DMS53 treated with DMSO at 0.1 percent for 48 hours (cell line): Measurements from ENCODE around the gene ADCY4.
"Not testable (repeated sequence)": the region's sequence is repeated elsewhere in the genome, so short reads cannot be mapped to it uniquely, and the experiment has no call there.

Experiments
- DNase-seq: peaks from one replicate; lab custom pipeline; 2025; ENCODE audit not compliant: unreplicated experiment; lab: John Stamatoyannopoulos, UW

ADCY4 gene

DNA sequence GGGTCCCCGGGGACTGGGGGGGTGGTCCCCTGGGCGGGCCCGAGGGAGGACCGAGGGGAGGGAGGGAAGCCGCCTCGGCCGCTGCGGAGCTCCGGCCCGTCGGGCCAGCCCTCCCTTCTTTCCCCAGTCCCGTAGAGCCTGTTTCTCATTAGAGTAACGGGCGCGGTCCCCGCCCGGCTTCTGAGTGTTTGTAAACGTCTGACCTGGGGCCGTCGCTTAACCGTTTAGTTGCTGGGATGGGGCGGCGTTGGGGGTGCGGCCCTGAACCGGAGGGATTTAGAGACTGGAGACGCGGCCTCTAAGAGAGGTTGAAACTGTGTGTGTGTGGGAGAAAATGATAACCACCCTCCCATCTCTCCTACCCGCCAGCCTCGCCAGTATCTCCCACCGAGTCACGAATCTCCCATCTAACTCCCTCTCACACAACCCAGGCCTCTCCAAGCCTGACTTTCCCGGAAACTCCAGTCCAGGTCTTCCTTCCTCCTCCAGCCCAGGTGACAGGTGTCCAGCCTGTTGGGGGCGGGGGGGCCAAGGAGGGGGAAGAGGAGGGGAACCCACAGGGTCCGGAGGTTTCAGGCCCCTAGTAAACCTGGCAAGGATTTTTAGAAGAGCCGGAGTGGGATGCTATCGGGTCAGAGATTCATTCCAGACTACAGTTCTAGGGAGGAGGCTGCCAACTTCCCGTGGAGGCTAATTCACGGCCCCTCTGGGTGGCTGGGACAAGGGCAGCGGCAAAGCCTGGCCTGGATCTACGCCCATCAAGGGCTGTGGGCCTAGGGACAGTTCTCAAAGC lies 32.0 kb upstream of the ADCY4 start:
- DNase-seq: peak; percentile 97

DNA sequence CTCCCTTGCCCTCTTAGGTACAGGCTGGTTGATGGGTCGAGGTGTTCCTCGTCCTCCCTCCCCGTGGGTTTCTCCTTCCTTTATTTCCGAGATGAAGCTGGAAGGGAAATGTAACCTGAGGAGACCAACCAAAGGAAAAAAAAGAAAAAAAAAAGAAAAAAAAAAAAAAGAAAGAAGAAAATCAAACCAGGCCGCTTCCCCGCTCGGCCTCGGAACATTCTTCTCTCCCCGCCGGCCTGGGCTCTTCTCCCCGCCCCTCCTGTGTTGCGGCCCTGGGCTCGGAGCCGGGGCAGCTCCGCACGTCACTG lies 31.5 kb upstream of the ADCY4 start:
- DNase-seq: no peak

DNA sequence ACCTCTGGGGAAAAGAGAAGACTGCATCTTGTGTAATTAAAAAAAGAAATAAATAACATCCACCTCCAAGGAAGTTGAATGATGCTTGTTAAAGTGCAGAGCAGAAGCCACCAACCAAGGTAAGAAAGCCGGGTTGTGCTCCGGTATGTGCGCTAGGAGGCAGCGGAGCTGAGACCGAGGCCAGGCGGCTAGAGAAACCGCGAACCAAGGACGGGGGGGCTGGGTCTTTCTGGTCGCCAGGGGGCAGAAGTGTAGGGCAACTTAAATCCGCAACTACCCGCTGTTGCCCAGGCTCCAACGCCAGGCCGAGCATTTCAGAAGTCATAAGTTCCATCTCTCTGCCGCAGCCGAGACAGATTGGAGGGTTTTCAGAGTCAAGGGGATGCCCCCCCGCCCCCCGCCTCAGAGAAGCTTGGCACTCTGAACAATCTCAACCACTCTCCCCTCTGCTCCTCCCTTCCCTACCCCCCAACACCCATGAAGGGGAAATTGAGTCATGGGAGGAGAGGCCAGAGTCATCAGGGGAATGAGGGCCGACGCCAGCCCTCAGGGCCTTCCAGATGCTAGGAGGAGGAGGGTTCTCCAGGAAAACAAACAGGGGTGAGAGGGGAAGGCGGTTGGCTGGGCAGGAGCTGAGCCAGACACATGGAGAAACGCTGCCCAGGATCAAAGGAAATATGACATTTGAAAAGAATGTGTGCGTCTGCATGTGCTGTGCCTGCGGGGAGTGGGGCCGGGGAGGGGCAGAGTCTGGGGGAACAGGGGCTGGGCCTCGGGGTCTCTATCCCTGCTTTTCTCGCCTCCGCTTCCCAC lies 30.9 kb upstream of the ADCY4 start:
- peak; percentile 73 for DNase-seq

DNA sequence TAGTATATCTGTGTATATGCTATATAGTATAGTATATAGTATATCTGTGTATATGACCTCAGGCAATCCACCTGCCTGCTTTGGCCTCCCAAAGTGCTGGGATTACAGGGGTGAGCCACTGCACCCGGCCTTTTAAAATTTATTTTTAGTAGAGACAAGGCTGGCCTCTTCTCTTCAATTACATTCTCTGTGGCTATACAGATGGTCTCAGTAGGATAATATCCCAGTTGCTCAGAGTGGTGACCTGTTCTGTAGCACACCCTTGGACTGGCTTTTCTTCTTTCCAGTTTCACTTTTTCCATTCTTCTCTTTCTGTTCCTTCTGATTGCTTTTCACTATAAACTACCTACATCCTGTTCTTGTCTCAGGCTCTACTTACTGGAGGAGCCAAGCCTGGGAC lies 30.0 kb upstream of the ADCY4 start:
- DNase-seq: no peak

DNA sequence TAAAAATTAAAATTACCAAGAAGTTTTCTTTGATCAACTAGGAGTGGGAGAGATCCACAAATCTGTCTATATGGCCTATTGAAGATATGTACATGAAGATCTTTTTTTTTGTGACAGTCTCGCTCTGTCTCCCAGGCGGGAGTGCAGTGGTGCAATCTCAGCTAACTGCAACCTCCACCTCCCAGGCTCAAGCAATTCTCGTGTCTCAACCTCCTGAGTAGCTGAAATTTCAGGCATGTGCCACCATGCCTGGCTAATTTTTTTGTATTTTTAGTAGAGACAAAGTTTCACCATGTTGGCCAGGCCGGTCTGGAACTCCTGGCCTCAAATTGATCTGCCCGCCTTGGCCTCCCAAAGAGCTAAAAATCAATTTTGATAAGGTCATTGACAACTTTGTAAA lies 28.5 kb upstream of the ADCY4 start:
- no peak for DNase-seq

DNA sequence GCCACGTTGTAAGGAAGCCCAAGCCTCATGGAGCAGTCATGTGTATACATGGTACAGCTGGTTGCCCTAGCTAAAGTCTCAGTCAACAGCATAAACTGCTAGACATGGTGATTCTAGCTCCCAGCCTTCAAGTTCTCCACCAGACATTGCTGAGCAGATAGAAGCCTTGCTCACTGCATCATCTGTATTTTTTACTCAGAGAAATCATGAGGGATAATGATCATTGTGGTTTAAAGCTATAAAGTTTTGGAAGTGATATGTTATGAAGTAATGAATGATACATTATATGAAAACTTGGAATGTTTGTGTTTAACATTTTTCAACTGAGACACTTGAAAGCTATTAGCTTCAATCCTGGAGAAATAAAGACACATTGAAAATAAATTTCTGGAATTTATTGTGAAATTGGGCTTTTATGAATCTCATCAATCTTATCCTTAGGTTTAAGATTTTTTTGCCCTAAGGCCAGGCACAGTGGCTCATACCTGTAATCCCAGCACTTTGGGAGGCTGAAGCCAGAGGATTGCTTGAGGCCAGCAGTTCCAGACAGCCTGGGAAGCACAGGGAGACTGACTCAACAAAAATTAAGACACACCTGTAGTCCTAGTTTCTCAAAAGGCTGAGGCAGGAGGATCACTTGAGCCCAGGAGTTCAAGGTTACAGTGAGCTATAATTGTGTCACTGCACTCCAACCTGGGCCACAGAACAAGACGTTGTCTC lies 27.5 kb upstream of the ADCY4 start:
- no peak for DNase-seq

DNA sequence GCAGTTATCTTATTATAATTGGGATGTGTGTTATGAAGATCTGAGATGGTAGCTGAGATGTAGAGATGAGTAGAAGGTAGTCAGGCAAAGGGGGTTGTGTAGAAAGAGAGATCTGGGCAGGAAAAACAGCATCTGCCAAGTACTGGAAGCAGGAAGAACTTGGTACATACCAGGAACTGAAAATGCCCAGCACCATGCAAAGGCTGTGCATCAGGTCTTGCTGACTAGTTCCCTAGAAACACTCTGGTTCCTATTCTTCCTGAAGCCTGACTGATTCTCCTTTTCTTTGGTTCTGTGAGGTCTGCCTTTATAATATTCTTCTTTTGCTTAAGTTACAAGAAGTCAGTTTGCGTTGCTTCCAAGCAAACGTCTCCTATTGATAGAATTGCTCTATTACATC lies 26.5 kb upstream of the ADCY4 start:
- DNase-seq: no peak

DNA sequence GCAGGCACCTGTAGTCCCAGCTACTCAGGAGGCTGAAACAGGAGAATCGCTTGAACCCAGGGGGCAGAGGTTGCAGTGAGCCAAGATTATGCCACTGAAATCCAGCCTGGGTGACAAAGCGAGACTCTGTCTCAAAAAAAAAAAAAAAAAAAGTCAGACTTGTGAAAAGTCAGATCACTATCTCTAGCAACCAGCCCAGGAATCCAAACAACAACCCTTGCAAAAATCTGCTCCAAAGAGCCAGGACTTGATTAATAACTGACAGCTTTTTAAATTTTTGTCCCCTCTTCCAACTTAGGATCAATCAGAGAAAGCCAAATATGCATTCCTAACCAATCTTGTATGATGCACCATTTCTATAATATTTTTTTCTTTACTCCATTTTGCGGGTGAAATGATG lies 25.4 kb upstream of the ADCY4 start:
- DNase-seq: no peak

DNA sequence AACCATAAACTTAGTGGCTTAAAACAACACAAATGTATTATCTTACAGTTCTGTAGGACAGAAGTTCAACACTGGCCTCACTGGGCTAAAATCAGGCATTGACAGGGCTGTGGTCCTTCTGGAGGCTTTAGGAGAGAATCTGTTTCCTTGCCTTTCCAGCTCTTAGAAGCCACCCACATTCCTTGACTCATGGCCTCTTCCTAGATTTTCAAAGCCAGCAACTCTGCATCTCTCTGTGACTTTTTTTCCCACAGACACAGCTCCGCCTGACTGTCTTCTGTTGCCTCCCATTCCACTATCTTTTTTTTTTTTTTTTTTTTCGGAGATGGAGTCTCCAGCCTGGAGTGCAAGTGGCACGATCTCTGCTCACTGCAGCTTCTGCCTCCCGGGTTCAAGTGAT lies 21.3 kb upstream of the ADCY4 start:
- DNase-seq: no peak

DNA sequence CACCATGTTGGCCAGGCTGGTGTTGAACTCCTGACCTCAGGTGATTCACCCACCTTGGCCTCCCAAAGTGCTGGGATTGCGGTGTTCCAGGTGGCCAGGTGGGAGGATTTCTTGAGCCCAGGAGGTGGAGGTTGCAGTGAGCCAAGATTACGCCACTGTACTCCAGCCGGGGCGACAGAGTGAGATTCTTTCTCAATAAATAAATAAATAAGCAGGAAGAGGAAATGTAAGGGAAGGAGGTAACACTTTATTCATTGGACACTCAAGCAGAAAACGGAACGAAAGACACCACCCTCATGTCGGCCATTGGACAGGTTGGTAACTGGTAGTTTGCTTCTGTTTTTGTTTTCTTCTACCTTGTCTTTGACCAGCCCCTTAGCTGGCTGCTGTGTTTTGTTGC lies 20.1 kb upstream of the ADCY4 start:
- DNase-seq: no peak

DNA sequence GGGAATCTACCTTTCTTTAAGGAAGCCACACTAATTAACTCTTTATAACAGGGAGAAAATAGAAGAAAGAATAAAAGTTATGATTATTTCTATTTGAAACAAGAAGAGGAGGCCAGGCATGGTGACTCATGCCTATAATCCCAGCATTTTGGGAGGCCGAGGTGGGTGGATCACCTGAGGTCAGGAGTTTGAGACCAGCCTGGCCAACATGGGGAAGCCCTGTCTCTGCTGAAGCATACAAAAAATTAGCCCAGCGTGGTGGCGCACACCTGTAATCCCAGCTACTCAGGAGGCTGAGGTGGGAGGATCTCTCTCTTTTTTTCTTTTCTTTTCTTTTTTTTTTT lies 19.6 kb upstream of the ADCY4 start:
- not testable (repeated sequence) for DNase-seq

DNA sequence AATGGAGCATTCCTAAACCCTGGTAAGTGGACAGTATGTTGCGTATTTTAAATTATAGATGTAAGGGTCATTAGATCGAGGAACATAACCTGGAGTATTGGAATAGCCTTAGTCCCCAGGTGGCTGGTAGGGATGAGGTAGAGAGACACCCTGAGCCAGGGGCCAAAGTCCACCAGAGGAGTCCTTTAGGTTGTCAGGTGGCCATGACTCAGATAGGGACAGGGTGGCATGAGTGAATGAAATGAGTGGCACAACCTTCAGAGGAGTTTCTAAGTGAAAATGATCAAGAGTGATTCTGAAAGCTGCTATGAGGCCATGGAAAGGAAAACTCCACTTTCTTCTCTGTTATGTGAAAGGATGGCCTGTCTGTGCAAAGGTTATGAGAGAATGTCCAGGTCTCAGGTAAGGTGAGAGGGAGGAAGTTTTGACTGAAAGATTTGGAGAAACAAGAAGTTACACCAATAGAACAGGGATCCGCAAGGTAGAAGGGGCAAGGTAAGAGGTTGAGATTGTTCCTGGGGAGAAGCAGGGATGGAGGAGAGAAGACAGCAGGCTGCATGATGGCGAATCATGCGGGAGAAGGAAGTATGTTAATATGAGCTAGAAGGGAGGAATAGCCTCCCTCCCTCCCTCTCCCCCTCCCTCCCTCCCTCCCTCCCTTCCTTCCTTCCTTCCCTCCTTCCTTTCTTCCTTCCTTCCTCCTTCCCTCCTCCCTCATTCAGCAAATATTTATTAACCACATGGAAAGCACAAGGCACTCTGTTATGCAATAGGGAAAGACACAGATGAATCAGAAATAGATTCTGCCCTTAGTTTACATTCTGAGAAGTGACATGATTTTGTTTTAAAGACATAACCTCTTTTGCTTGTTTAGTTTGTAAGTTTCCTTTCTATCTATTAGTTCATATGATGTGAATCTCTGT lies 18.9 kb upstream of the ADCY4 start:
- peak; percentile 82 for DNase-seq

DNA sequence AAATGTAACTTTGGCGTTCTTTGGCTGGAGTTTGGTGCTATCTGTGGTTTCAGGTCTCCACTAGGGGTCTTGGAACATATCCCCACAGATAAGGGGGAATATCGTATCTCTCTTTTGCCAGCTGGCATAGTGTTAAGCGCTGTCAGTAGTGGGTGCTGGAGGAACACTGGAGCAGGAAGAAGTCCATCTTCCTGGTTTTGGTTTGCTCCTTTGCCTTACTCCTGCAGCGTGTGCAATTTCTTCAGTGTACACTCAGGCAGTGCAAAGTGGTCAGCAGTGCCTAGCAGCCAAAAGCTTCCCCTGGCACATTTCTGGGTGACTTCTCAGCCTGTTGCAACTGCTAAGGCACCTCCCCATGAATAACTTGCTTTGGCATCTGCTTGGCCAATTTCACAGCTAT lies 16.6 kb upstream of the ADCY4 start:
- no peak for DNase-seq

DNA sequence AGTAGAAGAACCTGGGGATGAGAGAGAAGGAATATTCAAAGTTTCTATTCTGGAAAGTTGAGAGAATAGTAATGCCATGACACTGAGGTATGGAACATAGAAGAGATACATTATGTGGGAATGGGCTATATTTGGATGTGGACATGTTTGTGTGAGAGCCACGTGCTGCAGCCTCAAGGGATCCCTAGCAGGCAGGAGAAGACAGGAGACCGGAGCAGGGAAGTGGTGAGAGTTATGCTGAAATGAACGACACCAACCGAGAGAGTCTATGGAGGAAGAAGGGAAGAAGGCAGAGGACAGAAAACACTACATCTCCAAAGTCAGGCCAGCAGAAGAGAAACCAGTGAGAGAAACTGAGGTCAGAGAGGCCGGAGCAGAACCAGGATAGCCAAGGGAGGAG lies 14.9 kb upstream of the ADCY4 start:
- DNase-seq: no peak

DNA sequence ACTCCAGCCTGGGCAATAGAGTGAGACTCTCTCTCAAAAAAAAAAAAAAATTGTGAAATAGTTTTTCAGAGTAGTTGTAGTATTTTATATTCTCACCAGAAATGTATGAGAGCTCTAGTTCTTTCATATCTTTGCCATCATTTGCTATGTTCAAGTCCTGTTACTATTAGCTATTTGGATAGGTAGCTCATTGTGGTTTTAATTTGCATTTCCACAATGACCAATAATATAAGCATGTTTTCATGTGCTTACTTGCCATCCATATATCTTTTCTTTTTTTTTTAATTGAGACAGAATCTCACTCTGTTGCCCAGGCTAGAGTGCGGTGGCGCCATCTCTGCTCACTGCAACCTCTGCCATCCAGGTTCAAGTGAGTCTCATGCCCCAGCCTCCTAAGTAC lies 13.3 kb upstream of the ADCY4 start:
- no peak for DNase-seq

DNA sequence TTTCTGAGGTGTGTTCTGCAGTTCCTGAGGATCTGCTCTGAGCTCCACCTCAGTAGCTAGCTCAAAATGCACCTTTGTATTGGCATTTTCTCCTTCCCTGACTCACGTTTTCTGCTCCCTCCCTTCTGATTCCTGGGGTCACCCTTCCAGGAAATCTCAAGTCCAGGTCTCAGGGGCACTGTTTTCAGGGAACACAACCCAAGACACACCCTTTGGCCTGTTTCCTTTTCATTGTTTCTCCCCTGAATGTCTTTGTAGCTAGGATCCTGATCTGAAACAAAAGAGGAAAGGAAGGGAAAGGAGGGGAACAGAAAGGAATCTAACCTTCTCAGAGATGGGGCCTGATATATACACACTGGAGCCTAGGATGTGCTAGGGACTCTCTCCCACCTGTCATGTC lies 12.3 kb upstream of the ADCY4 start:
- no peak for DNase-seq

DNA sequence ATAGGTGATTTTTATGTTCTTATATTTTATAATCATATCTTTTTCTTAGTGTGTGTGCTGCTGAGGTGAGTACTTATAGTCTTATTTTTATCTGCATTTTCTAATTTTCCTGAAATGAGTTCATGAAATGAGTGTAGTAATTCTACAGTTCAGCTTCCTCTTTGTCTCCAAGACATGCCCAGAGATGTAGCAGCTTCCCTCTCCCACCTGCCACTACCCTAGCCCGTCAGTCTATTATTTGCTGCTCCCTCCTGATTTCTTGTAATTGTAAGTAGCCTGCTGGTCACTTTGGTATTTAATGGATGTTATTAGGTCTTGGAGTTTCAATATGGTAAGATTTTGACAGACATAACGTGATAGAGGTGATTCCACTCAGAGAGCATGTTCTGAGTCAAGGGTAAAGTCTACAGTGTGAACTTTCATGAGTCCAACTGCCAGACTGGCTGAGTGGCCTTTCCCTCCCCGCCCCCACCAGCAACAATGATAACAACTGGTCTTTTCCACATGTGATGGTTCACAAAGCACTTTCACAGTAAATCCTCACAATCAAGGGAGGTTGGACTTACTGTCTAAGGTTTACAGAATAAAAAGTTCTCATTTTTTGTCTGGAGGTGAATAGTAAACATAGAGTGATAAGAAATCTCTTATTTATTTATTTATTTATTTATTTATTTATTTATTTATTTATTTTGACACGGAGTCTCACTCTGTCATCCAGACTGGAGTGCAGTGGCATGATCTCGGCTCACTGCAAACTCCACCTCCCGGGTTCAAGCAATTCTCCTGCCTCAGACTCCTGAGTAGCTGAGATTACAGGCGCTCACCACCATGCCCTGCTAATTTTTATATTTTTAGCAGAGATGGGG lies 9.2 kb upstream of the ADCY4 start:
- DNase-seq: no peak

DNA sequence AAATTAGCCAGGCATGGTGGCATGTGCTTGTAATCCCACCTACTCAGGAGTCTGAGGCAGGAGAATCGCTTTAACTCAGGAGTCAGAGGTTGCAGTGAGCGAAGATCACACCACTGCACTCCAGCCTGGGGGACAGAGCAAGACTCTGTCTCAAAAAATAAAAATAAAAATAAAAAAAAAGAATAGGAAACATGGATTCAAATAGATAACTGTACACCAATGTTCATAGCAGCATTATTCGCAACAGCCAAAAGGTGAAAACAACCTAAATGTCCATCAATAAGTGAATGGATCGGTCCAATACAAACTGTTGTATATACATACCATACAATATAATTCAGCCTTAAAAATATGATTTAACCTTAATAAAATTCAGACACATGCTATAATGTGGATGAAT lies 8.0 kb upstream of the ADCY4 start:
- no peak for DNase-seq

DNA sequence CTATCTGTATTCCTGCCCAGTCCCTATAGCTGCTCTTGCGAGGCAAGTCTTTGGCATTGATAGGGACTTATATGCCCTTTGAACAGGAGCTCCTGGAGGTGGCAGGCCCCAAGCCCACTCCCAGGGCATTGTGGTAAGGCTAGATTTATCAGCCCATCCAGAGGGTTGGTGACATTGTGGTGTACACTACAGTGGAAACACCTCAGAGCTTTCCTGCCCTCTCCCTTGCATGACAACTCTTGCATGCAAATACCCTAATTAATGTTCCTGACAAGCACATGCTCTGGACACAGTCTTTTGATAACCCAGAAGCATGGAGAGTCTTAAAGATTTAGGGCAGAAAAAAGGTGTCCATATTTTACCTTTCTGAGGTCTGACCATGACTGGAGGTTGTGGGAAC lies 5.7 kb upstream of the ADCY4 start:
- no peak for DNase-seq
